NCI-H82 treated with DMSO at 0.1 percent for 48 hours (cell line): ENCODE data around the gene RIOK3.
"Not testable (repeated sequence)": the region's sequence is repeated elsewhere in the genome, so short reads cannot be mapped to it uniquely, and the experiment has no call there.

Experiments used
- DNase-seq: peaks from one replicate; lab custom pipeline; 2025; ENCODE audit not compliant: unreplicated experiment; lab: John Stamatoyannopoulos, UW

Gene RIOK3

GRCh38 chr18:23495723-23496440 lies 42.8 kb downstream of the RIOK3 start:
- DNase-seq, result no peak

DNA sequence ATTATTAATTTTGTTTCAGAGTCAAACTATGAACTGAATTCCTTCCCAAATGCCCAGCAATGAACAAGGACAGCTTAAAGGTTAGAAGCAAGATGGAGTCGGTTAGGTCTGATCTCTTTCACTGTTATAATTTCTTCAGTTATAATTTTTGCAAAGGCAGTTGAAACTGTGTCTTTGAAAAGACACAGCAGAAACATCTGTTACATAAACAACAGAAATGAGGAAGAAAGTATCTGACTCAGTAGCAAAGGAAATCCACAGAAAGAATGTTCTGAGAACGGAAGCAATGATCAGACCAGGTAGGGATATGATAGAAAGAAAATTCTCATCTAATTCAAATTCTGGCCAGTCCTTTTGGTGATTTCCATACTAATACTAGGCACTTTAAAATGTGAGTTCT lies 45.0 kb downstream of the RIOK3 start:
- no peak for DNase-seq

DNA sequence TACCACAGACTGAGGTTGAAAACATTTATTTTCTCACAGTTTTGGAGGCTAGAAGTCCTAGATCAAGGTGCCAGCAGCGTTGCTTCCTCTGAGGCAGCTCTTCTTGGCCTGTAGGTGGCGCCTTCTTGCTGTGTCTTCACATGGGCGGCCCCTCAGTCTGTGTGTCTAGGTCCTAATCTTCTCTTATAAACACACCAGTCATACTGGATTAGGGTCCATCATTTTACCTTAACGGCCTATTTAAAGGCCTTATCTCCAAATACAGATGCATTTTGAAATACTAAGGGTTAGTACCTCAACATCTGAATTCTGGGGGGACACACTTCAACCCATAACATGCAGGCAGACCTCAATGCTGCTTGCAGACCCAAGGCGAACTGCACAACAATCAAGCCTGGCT lies 45.8 kb downstream of the RIOK3 start:
- DNase-seq, result peak; percentile 71

GRCh38 chr18:23499291-23499781 lies 46.2 kb downstream of the RIOK3 start:
- DNase-seq, result no peak

GRCh38 chr18:23501626-23502025 lies 48.5 kb downstream of the RIOK3 start:
- DNase-seq, result no peak

GRCh38 chr18:23502516-23503037 lies 49.5 kb downstream of the RIOK3 start:
- no peak for DNase-seq

DNA sequence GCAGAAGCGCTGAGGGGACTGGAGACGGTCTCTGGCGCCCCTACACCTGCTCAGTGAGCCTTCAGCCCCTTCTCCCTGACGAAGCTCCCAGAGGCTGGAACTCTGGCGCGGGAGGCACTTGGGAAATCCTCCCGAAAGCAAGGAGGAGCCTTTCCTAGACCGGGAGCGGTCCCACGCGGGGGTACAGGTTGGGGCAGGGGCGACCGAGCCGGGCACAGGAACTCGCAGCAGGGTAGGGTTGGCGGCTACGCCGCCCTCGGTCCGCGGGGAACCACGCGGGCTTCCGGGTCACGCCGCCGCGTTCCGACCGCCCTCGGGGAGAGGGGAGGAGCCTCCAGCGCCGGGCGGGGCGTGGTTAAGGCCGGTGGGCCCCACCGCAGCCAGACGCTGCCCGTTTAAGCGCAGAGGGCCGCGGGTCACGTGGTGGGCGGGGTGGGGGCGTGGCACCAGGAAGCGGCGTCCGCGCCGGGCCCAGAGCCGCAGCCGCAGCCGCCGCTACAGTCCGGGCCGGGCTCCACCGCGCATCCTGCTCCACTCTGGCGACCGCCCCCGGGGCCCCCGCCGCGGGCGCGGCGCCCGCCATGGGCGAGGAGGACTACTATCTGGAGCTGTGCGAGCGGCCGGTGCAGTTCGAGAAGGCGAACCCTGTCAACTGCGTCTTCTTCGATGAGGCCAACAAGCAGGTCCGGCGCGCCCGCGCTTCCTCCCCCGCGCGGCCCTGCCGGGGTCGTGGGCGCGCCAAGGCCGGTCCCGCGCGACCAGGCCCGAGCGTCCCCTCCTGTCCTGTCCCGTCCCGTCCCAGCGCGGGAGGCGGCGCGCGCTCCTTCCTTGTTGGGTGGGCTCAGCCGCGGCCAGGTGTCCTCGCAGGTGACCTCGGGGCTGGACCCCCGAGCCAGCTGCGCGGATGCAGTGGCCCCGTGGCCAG lies 50.2 kb downstream of the RIOK3 start, which contains the start of gene RMC1:
Gene RMC1, plus strand, starts transcription at position 474 of the 925 bp plus-strand sequence. Its CDS starts 108 bp downstream, at position 582.
- peak; percentile 46 for DNase-seq

- DNase-seq, result no peak
These were observed 50.9 kb downstream of the RIOK3 start for GRCh38 chr18:23503963-23504344.

- no peak for DNase-seq
These were observed 51.6 kb downstream of the RIOK3 start for GRCh38 chr18:23504720-23505119.

- DNase-seq, result no peak
These were observed 53.3 kb downstream of the RIOK3 start for GRCh38 chr18:23506393-23506792.

- DNase-seq, result not testable (repeated sequence)
These were observed 57.8 kb downstream of the RIOK3 start for GRCh38 chr18:23510923-23511322.

DNA sequence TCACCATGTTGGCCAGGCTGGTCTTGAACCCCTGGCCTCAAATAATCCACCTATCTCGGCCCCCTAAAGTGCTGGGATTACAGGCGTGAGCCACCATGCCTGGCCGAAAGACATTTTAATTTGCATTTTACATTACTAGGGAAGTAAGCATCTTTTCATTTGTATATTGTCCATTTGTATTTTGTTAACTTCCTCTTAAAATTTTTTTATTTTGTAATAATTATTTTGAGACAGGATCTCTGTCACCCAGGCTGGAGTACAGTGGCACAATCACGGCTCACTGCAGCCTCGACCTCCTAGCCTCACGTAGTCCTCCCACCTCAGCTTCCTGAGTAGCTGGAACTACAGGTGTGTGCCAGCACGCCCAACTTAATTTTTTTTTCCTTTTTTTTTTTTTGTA lies 59.1 kb downstream of the RIOK3 start:
- not testable (repeated sequence) for DNase-seq

GRCh38 chr18:23512641-23513040 lies 59.6 kb downstream of the RIOK3 start:
- no peak for DNase-seq

GRCh38 chr18:23515911-23516546 lies 62.9 kb downstream of the RIOK3 start:
- peak; percentile 53 for DNase-seq

DNA sequence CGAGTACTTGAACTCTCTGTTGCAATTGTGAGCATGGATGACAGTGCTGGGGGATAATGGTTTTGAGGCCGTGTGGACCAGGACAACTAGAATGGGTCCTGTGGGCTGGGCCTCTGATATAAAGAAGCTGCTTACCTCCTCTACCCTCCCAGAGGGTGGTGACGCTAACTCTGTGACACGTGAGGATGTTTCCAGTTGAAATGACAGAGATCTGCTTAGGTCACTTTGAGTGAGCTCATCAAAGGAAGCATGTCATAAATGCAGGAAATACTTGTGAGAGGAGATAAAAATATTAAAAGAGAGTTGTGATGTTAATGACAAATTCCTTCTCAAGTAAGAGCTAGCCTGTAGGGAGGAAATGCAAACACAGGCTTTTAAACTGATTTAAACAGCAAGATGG lies 66.6 kb downstream of the RIOK3 start:
- DNase-seq, result no peak

- no peak for DNase-seq
These were observed 68.2 kb downstream of the RIOK3 start for GRCh38 chr18:23521271-23521670.

- no peak for DNase-seq
These were observed 68.8 kb downstream of the RIOK3 start for GRCh38 chr18:23521907-23522306.

DNA sequence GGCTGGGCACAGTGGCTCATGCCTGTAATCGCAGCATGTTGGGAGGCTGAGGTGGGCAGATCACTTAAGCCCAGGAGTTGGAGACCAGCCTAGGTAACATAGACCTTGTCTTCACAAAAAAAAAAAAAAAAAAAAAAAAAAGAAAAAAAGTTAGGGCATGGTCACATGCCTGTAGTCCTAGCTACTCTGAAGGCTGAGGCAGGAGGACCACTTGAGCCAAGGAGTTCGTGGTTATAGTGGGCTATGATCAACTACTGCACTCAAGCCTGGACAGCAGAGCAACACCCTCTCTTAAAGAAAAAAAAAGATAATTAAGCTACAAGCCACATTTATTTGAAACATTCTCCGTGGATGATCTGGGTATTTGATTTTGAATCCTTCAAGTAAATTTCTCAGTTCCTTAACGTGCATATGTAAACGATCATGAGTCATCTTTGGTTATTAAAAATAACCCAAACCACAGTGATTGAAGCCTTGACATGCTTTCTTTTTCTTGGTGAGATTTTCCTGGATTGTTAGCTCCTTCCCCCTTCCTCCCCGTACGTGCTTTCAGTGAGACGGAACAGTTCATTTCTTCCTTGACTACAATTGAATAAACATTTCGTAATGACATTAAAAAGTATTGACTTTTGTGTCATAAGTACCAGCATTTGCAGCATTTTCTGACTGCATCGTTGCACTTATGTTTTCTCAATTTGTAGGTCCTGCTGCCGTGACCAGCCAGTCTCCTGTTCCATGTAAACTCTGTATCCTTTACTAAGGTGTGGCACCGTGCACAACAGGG lies 70.5 kb downstream of the RIOK3 start:
- no peak for DNase-seq

DNA sequence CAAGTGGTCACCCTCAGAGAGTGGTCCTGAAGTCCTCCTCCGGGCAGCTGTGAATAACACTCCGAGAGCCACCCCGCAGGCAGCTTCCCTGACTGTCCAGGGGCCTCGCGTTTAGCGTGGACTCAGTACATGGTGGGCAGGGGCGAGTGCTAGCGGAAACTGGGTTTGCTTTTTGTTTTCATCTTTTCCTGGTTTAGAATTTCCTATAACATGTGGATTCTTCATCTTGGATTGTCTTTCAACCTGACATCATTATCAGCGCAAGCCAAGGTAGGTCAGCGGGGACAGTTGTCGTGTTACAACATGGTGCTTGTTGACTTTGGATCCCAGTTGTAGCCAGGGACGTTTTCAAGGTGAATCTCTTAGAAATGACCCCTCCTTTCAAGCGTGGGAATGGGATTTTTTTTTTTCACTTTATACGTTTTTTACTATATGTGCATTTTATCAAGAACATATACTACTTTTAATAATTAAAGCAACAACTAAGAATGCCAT lies 71.2 kb downstream of the RIOK3 start:
- no peak for DNase-seq

GRCh38 chr18:23526501-23527063 lies 73.5 kb downstream of the RIOK3 start:
- no peak for DNase-seq
